Chondrocyte (in vitro differentiated cells): ENCODE measurements around the gene CELSR2. TPM values are rescaled to one million over a fixed set of nuclear protein-coding genes. Genes with fewer than 3 reads are reported as not detected.
A peak's percentile ranks its signal among the peaks of the same experiment; 100 is the strongest.

Experiments used
- DNase-seq: peaks from one replicate; pipeline ENCODE4 v3.0.0; 2021; ENCODE audit warnings: mixed read lengths, low spot score
- H3K27ac Mint-ChIP-seq: one replicate; pipeline ENCODE4 v1.8.0; 2021; ENCODE audit warnings: mild to moderate bottlenecking, moderate library complexity, mixed read lengths; ENCODE audit not compliant: unreplicated experiment
- H3K27me3 Mint-ChIP-seq: 2 replicates; pipeline ENCODE4 v1.8.0; 2021; ENCODE audit warnings: low read depth, mixed read lengths
- H3K36me3 Mint-ChIP-seq: 2 replicates; pipeline ENCODE4 v1.8.0; 2021; ENCODE audit warnings: low read depth, mixed read lengths
- H3K4me1 Mint-ChIP-seq: 2 replicates; pipeline ENCODE4 v1.8.0; 2021; ENCODE audit warnings: low read depth, mild to moderate bottlenecking, mixed read lengths
- H3K4me3 Mint-ChIP-seq: one replicate; pipeline ENCODE4 v1.8.0; 2021; ENCODE audit warnings: mild to moderate bottlenecking, moderate library complexity, mixed read lengths; ENCODE audit not compliant: unreplicated experiment
- H3K9me3 Mint-ChIP-seq: 2 replicates; pipeline ENCODE4 v1.8.0; 2021; ENCODE audit warnings: low read depth, mixed read lengths
- total RNA-seq: library from RNA; stranded (reverse); gene quantifications from 3 replicates; pipeline ENCODE4 v1.2.1, GENCODE V29; 2021
- TF ChIP-seq, protein P1 (sequence below): fragments of 200-600 bp; sonication (generic); IDR thresholded peaks from 2 replicates; pipeline ENCODE4 v1.5.0; 2021; ENCODE audit warnings: antibody characterized with exemption, mild to moderate bottlenecking, moderate library complexity

Gene CELSR2
- total RNA-seq, 1 donor from 2014 or later: 10.3 TPM

DNA sequence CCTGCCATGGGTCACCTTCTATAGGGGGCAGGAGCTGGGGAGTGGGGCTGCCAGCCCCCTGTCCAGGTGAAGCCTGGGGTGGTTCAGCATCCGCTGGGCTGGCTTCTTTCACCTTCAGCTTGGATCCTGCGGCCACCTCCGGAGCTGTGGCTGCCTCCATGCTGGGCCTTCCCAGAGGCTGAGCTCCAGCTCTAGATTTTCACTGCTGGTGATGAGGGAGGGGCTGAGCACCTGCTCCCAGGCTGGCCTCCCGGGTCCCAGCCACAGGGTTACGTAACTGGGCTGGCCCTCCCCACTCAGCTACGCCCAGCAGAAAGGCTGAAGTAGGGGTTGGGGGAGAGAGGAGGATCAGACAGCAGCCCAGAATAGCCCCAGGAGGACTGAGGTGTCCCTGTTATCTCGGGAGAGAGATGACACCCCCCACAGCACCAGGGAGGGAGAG is 57.5 kb downstream of the CELSR2 start, which contains the start of gene MYBPHL:
TSS of gene MYBPHL (minus strand) at position 180 of the 442 bp plus-strand sequence. CDS start at position 160, 20 bp downstream.
- DNase-seq: no peak
- Mint-ChIP-seq H3K9me3 (no peaks in the 10 kb centered on the region), H3K27me3 (no peaks in the 10 kb centered on the region), H3K36me3 (peaks cover 8% of the 10 kb centered on the region), H3K4me3 (no peak within 1 kb of the TSS), H3K27ac (no peak within 1 kb of the TSS), H3K4me1 (peaks cover 22% of the 10 kb centered on the region)
- TF ChIP-seq, protein P1, sequence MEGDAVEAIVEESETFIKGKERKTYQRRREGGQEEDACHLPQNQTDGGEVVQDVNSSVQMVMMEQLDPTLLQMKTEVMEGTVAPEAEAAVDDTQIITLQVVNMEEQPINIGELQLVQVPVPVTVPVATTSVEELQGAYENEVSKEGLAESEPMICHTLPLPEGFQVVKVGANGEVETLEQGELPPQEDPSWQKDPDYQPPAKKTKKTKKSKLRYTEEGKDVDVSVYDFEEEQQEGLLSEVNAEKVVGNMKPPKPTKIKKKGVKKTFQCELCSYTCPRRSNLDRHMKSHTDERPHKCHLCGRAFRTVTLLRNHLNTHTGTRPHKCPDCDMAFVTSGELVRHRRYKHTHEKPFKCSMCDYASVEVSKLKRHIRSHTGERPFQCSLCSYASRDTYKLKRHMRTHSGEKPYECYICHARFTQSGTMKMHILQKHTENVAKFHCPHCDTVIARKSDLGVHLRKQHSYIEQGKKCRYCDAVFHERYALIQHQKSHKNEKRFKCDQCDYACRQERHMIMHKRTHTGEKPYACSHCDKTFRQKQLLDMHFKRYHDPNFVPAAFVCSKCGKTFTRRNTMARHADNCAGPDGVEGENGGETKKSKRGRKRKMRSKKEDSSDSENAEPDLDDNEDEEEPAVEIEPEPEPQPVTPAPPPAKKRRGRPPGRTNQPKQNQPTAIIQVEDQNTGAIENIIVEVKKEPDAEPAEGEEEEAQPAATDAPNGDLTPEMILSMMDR: no peak

DNA sequence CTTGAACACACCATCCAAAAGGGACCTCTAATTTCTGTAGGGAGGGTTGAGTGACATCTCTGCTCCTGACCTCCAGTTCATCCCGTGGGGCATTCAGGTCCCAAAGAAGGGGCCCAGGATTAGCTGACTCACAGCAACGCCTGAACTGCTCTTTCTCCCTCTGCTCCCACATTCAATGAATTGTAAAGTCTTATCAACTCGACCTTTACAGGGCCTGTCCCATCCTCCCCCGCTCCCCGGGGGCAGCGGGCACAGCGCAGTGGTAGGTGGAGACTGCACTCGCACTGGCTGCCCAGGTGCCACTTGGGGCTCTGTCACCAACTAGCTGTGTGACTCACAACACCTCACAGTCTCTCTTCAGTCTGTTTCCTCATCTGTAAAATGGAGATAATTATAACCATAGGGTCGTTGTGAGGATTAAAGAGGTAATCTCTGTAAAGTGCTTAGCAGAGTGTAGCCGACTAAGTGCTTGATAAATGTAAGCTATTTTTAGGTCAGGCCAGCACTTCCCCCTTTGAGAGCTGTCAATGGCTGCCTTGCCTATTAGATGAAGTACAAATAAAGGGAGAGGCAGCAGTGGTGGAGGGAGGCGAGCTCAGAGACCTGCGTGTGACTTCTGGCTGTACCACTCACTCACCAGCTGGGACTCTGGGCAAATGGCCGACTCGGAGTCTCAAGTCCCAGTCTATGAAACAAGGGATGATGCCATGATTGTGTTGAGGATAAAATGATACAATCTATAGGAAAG is 58.1 kb downstream of the CELSR2 start:
- DNase-seq: no peak
- TF ChIP-seq, protein P1: no peak
- Mint-ChIP-seq H3K27ac (no peak overlapping the region), H3K9me3 (no peaks in the 10 kb centered on the region), H3K27me3 (no peaks in the 10 kb centered on the region), H3K36me3 (peaks cover 8% of the 10 kb centered on the region), H3K4me1 (peaks cover 22% of the 10 kb centered on the region), H3K4me3 (no peak overlapping the region)

DNA sequence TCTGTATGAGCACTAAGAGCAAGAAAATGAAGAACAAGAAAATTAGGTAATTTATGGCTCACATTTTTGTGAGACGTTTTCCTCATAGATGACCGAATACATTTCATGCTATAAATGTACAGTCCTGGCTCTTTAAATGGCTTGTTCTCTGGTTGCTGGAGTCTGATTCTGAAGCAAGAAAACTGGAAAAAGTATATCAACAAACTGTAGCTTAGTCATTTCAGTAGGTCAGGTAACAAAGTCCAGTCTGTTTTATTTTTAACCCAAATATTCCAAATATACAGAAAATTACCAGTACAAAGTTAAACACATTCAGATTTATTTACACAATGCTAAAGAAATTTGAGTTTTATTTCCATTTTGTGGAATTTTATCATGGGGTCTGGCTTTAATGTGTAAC is 60.0 kb downstream of the CELSR2 start:
- Mint-ChIP-seq H3K36me3 (peaks cover 22% of the 10 kb centered on the region), H3K9me3 (no peaks in the 10 kb centered on the region), H3K4me1 (peaks cover 22% of the 10 kb centered on the region), H3K27me3 (no peaks in the 10 kb centered on the region), H3K4me3 (no peak overlapping the region), H3K27ac (peak overlapping the region; percentile 54)
- TF ChIP-seq, protein P1: no peak
- no peak for DNase-seq

DNA sequence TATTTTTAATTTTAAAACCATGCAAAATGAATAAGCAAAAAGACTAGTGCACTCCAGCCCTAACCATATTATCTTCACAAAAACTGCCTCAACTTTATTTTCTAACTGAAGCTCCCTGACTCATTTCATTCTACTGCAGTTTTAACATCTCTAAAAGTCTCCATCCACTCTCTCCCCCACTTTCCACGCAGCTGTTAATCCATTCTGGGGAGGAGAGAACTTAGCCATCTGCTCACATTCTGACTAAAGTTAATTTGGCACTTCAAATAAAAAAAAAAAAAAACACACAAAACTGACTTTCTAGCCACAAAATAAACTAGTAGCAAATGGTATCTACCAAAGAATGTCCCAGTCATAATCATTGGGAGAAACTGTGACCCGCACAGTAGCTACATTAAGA is 62.9 kb downstream of the CELSR2 start:
- TF ChIP-seq, protein P1: no peak
- Mint-ChIP-seq H3K4me3 (no peak overlapping the region), H3K27ac (no peak overlapping the region), H3K36me3 (peaks cover 37% of the 10 kb centered on the region), H3K9me3 (no peaks in the 10 kb centered on the region), H3K27me3 (no peaks in the 10 kb centered on the region), H3K4me1 (peaks cover 12% of the 10 kb centered on the region)
- DNase-seq: no peak

DNA sequence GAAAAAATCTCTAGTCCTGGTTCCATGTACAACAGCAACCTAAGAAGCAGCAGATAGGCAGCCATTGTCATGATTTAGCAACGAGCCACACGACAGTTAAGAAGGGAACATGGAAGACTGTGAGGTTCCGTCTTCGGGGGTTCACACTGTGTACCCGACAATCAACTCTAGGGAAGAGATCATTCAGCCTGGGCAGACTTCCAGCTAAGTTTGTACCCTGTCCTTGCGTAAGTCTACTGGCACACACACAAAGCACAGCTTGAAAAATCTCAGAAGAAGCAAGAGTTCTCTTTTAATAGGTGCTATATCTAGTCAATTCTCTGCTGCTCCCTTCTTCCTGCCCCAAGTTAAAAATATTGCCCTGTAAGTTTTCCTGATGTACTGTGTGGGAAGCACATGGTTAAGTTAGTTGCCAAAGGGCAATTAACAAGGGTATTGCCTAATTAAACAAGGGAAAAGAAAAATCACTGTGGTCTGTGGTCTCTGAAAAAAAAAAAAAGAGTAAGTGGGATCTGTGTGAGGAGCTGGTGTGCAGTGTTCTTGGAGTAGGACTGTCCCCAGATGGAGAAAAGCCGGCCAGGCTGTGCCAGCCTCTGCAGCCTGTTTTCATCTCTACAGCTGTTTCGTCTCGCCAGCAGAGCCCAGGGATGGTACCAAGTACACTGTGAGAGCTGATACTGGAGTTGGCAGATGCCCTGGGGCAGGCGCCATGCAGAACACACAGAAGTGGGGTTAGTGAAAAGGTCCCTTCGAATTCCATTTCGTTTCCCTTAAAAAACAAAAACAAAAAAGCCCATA is 63.8 kb downstream of the CELSR2 start:
- peaks cover 6% of the 10 kb centered on the region for H3K4me1 Mint-ChIP-seq
- no peak overlapping the region for H3K4me3 Mint-ChIP-seq
- TF ChIP-seq, protein P1: no peak

More for the DNA sequence above, 63.8 kb downstream of the CELSR2 start:
- no peaks in the 10 kb centered on the region for H3K27me3 Mint-ChIP-seq
- DNase-seq: no peak
- H3K27ac Mint-ChIP-seq: no peak overlapping the region
- no peaks in the 10 kb centered on the region for H3K9me3 Mint-ChIP-seq
- H3K36me3 Mint-ChIP-seq: peaks cover 41% of the 10 kb centered on the region
